ENCODE data around the gene RPTOR.

DNA sequence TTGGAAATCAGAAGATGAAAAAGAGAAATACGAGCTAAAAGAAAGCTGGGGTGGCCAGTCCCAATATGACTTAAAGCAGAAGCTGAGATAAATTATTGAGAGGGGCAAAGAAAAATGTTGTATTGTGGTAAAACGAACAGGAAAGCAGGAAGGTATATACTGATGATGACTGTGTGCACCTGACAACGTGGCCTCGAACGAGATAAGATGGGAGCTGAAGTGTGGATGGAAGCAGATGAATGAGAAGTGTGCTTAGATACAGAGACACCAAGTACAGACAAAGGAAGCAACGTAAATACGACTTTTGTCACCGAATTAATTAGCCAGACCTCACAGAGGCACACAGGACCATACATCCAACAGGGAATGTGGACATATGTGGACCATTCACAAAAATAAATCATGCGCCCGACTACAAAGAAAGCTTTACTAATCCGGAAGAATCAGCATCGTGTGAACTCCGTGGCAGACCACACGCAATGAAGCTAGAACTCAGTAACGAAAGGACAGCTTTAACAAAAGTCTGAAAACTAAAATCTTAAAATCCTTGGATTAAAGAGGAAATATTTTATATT is 218.7 kb downstream of the RPTOR start:
- TF ChIP-seq POLR2A (IDR thresholded peaks at IDR 0.05; ENCODE audit: low read length) = no peak
- no peak for TF ChIP-seq GATA1 (IDR thresholded peaks at IDR 0.05; ENCODE audit: low read depth, low read length)

All from erythroblast (primary cell).